ENCODE results near the gene ICE1.

Gene ICE1

DNA sequence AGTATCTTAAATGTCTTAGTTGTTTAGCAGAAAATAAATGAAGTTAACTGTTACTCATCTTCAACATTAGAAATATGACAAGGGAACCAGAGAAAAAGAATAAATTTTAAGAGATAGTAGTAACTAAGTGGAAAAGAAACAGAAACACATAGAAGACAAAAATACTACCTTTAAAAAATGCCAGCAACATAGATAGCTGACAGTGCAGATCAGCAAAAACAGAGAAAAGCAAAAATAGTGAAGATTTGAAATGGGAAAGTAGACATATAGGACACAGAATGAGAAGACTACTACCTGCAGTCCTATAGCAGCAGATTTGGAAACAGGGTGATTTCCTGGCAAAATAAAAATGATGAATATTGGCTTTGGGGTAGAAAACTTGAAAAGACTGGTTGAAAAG lies 48.5 kb downstream of the ICE1 start:
- TF ChIP-seq FOXP2 (optimal IDR thresholded peaks at IDR 0.05; ENCODE audit: borderline replicate concordance, extremely low read depth, extremely low read length, insufficient read depth) (no peak), TAF1 (IDR thresholded peaks at IDR 0.05; ENCODE audit: borderline replicate concordance, insufficient read depth, low read length) (no peak), SIN3A (IDR thresholded peaks at IDR 0.05; ENCODE audit: borderline replicate concordance, insufficient read depth, low read length) (no peak), POLR2AphosphoS5 (IDR thresholded peaks at IDR 0.05; ENCODE audit: low read depth, low read length) (no peak)
- TF ChIP-seq, protein P1, sequence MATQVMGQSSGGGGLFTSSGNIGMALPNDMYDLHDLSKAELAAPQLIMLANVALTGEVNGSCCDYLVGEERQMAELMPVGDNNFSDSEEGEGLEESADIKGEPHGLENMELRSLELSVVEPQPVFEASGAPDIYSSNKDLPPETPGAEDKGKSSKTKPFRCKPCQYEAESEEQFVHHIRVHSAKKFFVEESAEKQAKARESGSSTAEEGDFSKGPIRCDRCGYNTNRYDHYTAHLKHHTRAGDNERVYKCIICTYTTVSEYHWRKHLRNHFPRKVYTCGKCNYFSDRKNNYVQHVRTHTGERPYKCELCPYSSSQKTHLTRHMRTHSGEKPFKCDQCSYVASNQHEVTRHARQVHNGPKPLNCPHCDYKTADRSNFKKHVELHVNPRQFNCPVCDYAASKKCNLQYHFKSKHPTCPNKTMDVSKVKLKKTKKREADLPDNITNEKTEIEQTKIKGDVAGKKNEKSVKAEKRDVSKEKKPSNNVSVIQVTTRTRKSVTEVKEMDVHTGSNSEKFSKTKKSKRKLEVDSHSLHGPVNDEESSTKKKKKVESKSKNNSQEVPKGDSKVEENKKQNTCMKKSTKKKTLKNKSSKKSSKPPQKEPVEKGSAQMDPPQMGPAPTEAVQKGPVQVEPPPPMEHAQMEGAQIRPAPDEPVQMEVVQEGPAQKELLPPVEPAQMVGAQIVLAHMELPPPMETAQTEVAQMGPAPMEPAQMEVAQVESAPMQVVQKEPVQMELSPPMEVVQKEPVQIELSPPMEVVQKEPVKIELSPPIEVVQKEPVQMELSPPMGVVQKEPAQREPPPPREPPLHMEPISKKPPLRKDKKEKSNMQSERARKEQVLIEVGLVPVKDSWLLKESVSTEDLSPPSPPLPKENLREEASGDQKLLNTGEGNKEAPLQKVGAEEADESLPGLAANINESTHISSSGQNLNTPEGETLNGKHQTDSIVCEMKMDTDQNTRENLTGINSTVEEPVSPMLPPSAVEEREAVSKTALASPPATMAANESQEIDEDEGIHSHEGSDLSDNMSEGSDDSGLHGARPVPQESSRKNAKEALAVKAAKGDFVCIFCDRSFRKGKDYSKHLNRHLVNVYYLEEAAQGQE (IDR thresholded peaks at IDR 0.05; ENCODE audit: insufficient read depth in 1 of 2, low read depth in 2 of 2, low read length in 2 of 2), result no peak

DNA sequence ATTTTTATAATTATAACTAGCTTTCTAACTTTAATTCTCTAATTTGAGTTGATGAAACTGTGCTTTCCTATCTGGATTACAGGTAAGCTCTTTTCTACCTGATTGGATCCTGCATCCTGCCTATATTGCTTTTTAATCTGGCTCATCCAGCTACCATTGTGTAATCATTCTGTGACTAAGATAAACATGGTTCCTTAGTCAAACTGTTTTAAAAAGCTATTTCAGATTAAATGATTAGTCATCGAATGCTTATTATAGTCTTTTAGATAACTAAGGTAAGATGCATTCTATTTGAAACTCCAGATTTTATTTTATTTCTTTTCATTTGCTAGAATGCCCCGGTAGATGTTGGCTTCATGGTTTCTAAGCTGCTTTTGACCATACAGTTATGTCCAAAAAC lies 50.7 kb downstream of the ICE1 start:
- TF ChIP-seq TAF1 (IDR thresholded peaks at IDR 0.05; ENCODE audit: borderline replicate concordance, insufficient read depth, low read length) (no peak), SIN3A (IDR thresholded peaks at IDR 0.05; ENCODE audit: borderline replicate concordance, insufficient read depth, low read length) (no peak), POLR2AphosphoS5 (IDR thresholded peaks at IDR 0.05; ENCODE audit: low read depth, low read length) (no peak), FOXP2 (optimal IDR thresholded peaks at IDR 0.05; ENCODE audit: borderline replicate concordance, extremely low read depth, extremely low read length, insufficient read depth) (no peak)
- TF ChIP-seq, protein P1 (IDR thresholded peaks at IDR 0.05; ENCODE audit: insufficient read depth in 1 of 2, low read depth in 2 of 2, low read length in 2 of 2), result no peak

DNA sequence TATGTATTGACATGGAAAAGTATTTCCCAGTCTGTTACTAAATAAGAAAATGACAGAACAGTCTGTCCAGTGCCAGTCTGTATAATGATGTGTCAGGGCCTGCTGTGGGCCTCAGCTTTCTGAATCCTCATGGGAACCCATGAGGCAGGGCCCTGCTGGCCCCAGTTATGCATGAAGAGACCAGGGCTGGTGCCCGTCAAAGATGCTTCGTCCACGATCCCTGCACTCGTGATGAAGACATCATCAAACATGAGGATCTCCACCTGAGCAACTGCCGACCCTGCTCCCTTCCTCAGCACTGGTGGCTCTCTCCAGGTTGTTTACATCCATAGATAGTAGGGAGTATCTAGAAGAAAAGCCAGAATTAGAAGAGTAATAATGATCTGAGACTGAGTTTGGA lies 52.5 kb downstream of the ICE1 start:
- TF ChIP-seq SIN3A (IDR thresholded peaks at IDR 0.05; ENCODE audit: borderline replicate concordance, insufficient read depth, low read length) (no peak), POLR2AphosphoS5 (IDR thresholded peaks at IDR 0.05; ENCODE audit: low read depth, low read length) (no peak), TAF1 (IDR thresholded peaks at IDR 0.05; ENCODE audit: borderline replicate concordance, insufficient read depth, low read length) (no peak), FOXP2 (optimal IDR thresholded peaks at IDR 0.05; ENCODE audit: borderline replicate concordance, extremely low read depth, extremely low read length, insufficient read depth) (no peak)
- TF ChIP-seq, protein P1 (IDR thresholded peaks at IDR 0.05; ENCODE audit: insufficient read depth in 1 of 2, low read depth in 2 of 2, low read length in 2 of 2), result no peak

DNA sequence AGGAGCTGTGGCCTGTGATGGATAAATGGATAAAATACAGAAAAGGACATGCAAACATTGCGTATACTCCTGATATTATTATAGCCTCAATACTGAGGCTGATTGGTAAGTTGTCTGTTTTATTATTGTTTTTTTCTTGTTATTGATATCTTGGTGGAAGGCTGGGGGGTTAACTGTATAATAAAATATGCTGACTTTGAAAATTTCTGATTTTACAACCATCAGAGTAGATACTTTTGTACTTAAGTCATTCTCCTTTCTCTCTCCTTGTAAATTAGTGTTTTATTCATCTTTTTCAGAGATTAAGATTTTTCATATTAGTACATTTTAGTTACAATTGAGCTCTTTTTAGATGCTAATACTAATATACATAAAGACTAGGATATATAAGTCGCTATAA lies 53.5 kb downstream of the ICE1 start:
- TF ChIP-seq SIN3A (IDR thresholded peaks at IDR 0.05; ENCODE audit: borderline replicate concordance, insufficient read depth, low read length) (no peak), TAF1 (IDR thresholded peaks at IDR 0.05; ENCODE audit: borderline replicate concordance, insufficient read depth, low read length) (no peak), FOXP2 (optimal IDR thresholded peaks at IDR 0.05; ENCODE audit: borderline replicate concordance, extremely low read depth, extremely low read length, insufficient read depth) (no peak), POLR2AphosphoS5 (IDR thresholded peaks at IDR 0.05; ENCODE audit: low read depth, low read length) (no peak)
- TF ChIP-seq, protein P1 (IDR thresholded peaks at IDR 0.05; ENCODE audit: insufficient read depth in 1 of 2, low read depth in 2 of 2, low read length in 2 of 2), result no peak
